Small intestine (tissue), 7 donors: ENCODE measurements around the gene ENC1. TPM values are rescaled to one million over a fixed set of nuclear protein-coding genes. Genes with fewer than 3 reads are reported as not detected.
"Not testable (repeated sequence)": the region's sequence is repeated elsewhere in the genome, so short reads cannot be mapped to it uniquely, and the experiment has no call there.

Experiments
- DNase-seq, 2 donors: peaks; one replicate each; pipeline versions ENCODE4 v3.0.0 to v3.0.0-alpha.2; 2013
- FAIRE-seq: peaks from 2 replicates; lab custom pipeline; 2012; peaks lifted over from hg19 to GRCh38; lab: Jason Lieb, UNC
- H3K27ac ChIP-seq, 3 donors: one replicate each; pipeline ENCODE4 v1.5.1; 2013; ENCODE audit warnings: low read length in 2 of 3, mild to moderate bottlenecking in 2 of 3, control low read depth in 1 of 3, inconsistent platforms in 1 of 3, low read depth in 1 of 3, moderate library complexity in 1 of 3
- H3K27me3 ChIP-seq, 3 donors: one replicate each; pipeline ENCODE4 v1.6.1; 2013; ENCODE audit warnings: low read length in 3 of 3, inconsistent platforms in 1 of 3; ENCODE audit not compliant: control insufficient read depth in 3 of 3, insufficient read depth in 3 of 3
- H3K36me3 ChIP-seq, 3 donors: one replicate each; pipeline ENCODE4 v1.6.1; 2013; ENCODE audit warnings: low read length in 3 of 3, inconsistent platforms in 1 of 3, low read depth in 1 of 3, mild to moderate bottlenecking in 1 of 3, moderate library complexity in 1 of 3; ENCODE audit not compliant: control insufficient read depth in 3 of 3, insufficient read depth in 2 of 3
- H3K4me1 ChIP-seq, 3 donors: one replicate each; pipeline ENCODE4 v1.6.1; 2013; ENCODE audit warnings: low read length in 2 of 3, inconsistent platforms in 1 of 3, low read depth in 1 of 3, mild to moderate bottlenecking in 1 of 3, moderate library complexity in 1 of 3; ENCODE audit not compliant: control insufficient read depth in 3 of 3, insufficient read depth in 2 of 3
- H3K4me3 ChIP-seq, 3 donors: one replicate each; pipeline ENCODE4 v1.5.1; 2013; ENCODE audit warnings: low read length in 3 of 3, control low read depth in 1 of 3, inconsistent platforms in 1 of 3, low read depth in 1 of 3, mild to moderate bottlenecking in 1 of 3, moderate library complexity in 1 of 3
- H3K9me3 ChIP-seq, 2 donors: one replicate each; pipeline ENCODE4 v1.6.1; 2013; ENCODE audit warnings: low read depth in 1 of 2, low read length in 1 of 2; ENCODE audit not compliant: control insufficient read depth in 2 of 2, insufficient read depth in 1 of 2
- WGBS, 3 donors: extraction: QIAGEN DNeasy Blood & Tissue Kit; methylation state at CpG; one replicate each; pipeline ENCODE4 v1.1.7; 2013; 5-methylcytosine and 5-hydroxymethylcytosine counted together
- polyA plus RNA-seq, 4 donors: library from polyadenylated mRNA; stranded (reverse) in 3 of 4; unstranded in 1 of 4; fragments of 200-250 nt in 3 of 4; fragments of 120-200 nt in 1 of 4; gene quantifications; one replicate each; pipeline versions ENCODE4 v1.2.1 to v1.2.3, GENCODE V29; 2013
- donor health status: healthy with polysubstance abuse.
- donor health status: control.
- donor health status: control.
- donor health status: Bipolar disorder and iron deficiency.
- donor health status: healthy.

ENC1 gene
- polyA plus RNA-seq, 4 donors, result 6.8 to 107 (median 16.9) TPM

GRCh38 chr5:74678123-74678522 lies 37.6 kb upstream of the ENC1 start:
- not testable (repeated sequence) for DNase-seq, FAIRE-seq, H3K4me1 ChIP-seq, H3K27ac ChIP-seq, H3K36me3 ChIP-seq, H3K4me3 ChIP-seq, H3K9me3 ChIP-seq, H3K27me3 ChIP-seq
- WGBS, 3 donors, result 81 to 95% (median 91%) methylated on average over 3 of the region's 3 CpGs

- H3K9me3 ChIP-seq, H3K27me3 ChIP-seq, H3K4me3 ChIP-seq, H3K27ac ChIP-seq, FAIRE-seq, DNase-seq, H3K36me3 ChIP-seq, H3K4me1 ChIP-seq: not testable (repeated sequence)
- 88 to 94% (median 91%) methylated on average over 6 of the region's 6 CpGs for WGBS, 3 donors
These were observed 35.9 kb upstream of the ENC1 start for GRCh38 chr5:74676466-74676865.

GRCh38 chr5:74673011-74673790 lies 32.7 kb upstream of the ENC1 start:
- no peaks in the 10 kb centered on the region for H3K36me3 ChIP-seq

GRCh38 chr5:74672215-74672877 lies 31.8 kb upstream of the ENC1 start:
- Histone ChIP-seq H3K9me3 (peaks cover 0 to 9% of the 10 kb centered on the region in 2 donors), H3K27ac (no peak overlapping the region), H3K27me3 (no peaks in the 10 kb centered on the region), H3K36me3 (no peaks in the 10 kb centered on the region), H3K4me1 (no peaks in the 10 kb centered on the region), H3K4me3 (no peak overlapping the region)
- no peak for FAIRE-seq
- WGBS, 3 donors, result 58 to 65% (median 61%) methylated on average over 5 of the region's 5 CpGs
- DNase-seq, result no peak

More at GRCh38 chr5:74673011-74673790, 32.7 kb upstream of the ENC1 start:
- no peak overlapping the region for H3K27ac ChIP-seq
- DNase-seq (no peak), FAIRE-seq (no peak)
- H3K4me3 ChIP-seq, result no peak overlapping the region
- no peaks in the 10 kb centered on the region for H3K27me3 ChIP-seq
- H3K4me1 ChIP-seq, result no peaks in the 10 kb centered on the region
- peaks cover 0 to 9% of the 10 kb centered on the region in 2 donors for H3K9me3 ChIP-seq
- WGBS, 3 donors, result 54 to 58% (median 57%) methylated on average over 6 of the region's 6 CpGs

- no peaks in the 10 kb centered on the region for H3K36me3 ChIP-seq
- FAIRE-seq, result no peak
- WGBS, 3 donors, result 80 to 89% (median 87%) methylated on average over 11 of the region's 11 CpGs
- DNase-seq, result no peak
- no peaks in the 10 kb centered on the region for H3K4me1 ChIP-seq
- H3K9me3 ChIP-seq, result peaks cover 0 to 9% of the 10 kb centered on the region in 2 donors
- H3K27me3 ChIP-seq, result no peaks in the 10 kb centered on the region
- H3K27ac ChIP-seq, result no peak overlapping the region
- H3K4me3 ChIP-seq, result no peak overlapping the region
These were observed 30.0 kb upstream of the ENC1 start for GRCh38 chr5:74670396-74671038.

- no peak overlapping the region for H3K27ac ChIP-seq
- DNase-seq (no peak), FAIRE-seq (no peak)
- no peak overlapping the region for H3K4me3 ChIP-seq
- WGBS, 3 donors, result 64 to 84% (median 76%) methylated on average over 2 of the region's 2 CpGs
- H3K9me3 ChIP-seq, result peaks cover 0 to 9% of the 10 kb centered on the region in 2 donors
- no peaks in the 10 kb centered on the region for H3K27me3 ChIP-seq
- H3K36me3 ChIP-seq, result no peaks in the 10 kb centered on the region
- no peaks in the 10 kb centered on the region for H3K4me1 ChIP-seq
These were observed 29.3 kb upstream of the ENC1 start for GRCh38 chr5:74669821-74670220.

GRCh38 chr5:74667396-74667795 lies 26.9 kb upstream of the ENC1 start:
- DNase-seq, result no peak
- Histone ChIP-seq H3K27ac (no peak overlapping the region), H3K4me3 (no peak overlapping the region), H3K36me3 (no peaks in the 10 kb centered on the region), H3K27me3 (no peaks in the 10 kb centered on the region), H3K9me3 (peaks cover 0 to 9% of the 10 kb centered on the region in 2 donors), H3K4me1 (no peaks in the 10 kb centered on the region)
- 75 to 91% (median 80%) methylated on average over 4 of the region's 4 CpGs for WGBS, 3 donors
- FAIRE-seq, result no peak

GRCh38 chr5:74665816-74666215 lies 25.3 kb upstream of the ENC1 start:
- Histone ChIP-seq H3K36me3 (no peaks in the 10 kb centered on the region), H3K9me3 (peaks cover 0 to 8% of the 10 kb centered on the region in 2 donors), H3K4me3 (no peak overlapping the region), H3K27ac (no peak overlapping the region), H3K27me3 (no peaks in the 10 kb centered on the region), H3K4me1 (no peaks in the 10 kb centered on the region)
- WGBS, 3 donors, result 52 to 82% (median 58%) methylated on average over 1 of the region's 1 CpG
- DNase-seq (no peak), FAIRE-seq (no peak)
